GM23248 (cell line): ENCODE results near the gene EEF1AKMT2.

Source experiments
- EZH2 ChIP-seq: fragments of 200-600 bp; sonication (generic); IDR thresholded peaks from 2 replicates; pipeline ENCODE4 v1.6.1; 2018; ENCODE audit warnings: antibody characterized with exemption, mild to moderate bottlenecking; ENCODE audit not compliant: insufficient read depth, poor library complexity, severe bottlenecking
- EZH2phosphoT487 ChIP-seq: fragments of 200-600 bp; sonication (generic); IDR thresholded peaks from 2 replicates; pipeline ENCODE4 v1.6.1; 2018; ENCODE audit warnings: antibody characterized with exemption, moderate library complexity, mild to moderate bottlenecking, low read depth; ENCODE audit not compliant: insufficient read depth

- no peak for TF ChIP-seq EZH2
- TF ChIP-seq EZH2phosphoT487 = no peak
Measured at GRCh38 chr10:124725171-124725631, 66.5 kb downstream of the EEF1AKMT2 start.
